Epithelial cell of proximal tubule (primary cell): ENCODE results near the gene FANCC. TPM values are rescaled to one million over a fixed set of nuclear protein-coding genes. Genes with fewer than 3 reads are reported as not detected.
A peak's percentile ranks its signal among the peaks of the same experiment; 100 is the strongest.

Experiments
- DNase-seq: peaks from one replicate; pipeline ENCODE4 v3.0.0-alpha.2; 2011; ENCODE audit warnings: low read depth
- H3K4me3 ChIP-seq: 2 replicates; pipeline ENCODE4 v1.5.1; 2011; ENCODE audit warnings: low read depth, mild to moderate bottlenecking, low read length
- total RNA-seq: library from RNA; depleted of rRNA; stranded (reverse); fragments of >200 nt; gene quantifications from 2 replicates; pipeline ENCODE4 v1.2.3, GENCODE V29; 2015
- TF ChIP-seq, protein P1 (sequence below): conservative IDR thresholded peaks from 2 replicates; pipeline ENCODE4 v1.5.1; 2012; ENCODE audit warnings: low read depth, mild to moderate bottlenecking, low read length

FANCC gene
- total RNA-seq, 1 donor from 2014 or later: 9.4 TPM

DNA sequence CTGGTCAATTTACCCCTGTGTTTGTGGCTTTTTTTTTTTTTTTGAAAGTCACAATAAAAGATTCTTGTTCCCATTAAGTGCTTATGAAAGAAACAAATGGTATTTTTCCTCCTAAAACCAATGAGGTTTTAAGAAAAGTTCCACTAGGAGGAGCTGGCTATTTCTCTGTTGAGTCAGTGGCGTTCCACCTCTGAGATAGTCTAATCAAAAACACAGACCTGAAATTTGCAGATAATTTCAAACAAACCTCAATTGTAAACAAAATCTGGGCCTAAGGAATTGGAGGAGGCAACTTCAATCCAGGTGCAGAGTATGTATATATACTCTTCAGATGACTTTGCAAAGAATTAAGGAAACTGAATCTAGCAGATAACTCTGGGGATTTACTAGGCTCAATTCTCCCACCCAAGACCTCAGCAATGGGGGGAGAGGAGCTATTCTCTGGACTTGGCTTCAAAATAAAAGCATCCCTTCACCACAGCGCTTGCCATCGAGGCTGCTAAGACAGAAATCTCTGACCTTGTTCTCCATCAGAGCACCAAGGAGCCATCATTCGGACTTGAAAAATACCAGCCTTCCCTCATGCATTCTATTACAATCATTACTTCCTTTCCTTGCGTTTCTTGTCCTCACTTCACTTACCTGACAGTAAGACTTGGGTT, 52.4 kb downstream of the FANCC start:
- no peak for DNase-seq
- H3K4me3 ChIP-seq: no peak overlapping the region
- TF ChIP-seq, protein P1, sequence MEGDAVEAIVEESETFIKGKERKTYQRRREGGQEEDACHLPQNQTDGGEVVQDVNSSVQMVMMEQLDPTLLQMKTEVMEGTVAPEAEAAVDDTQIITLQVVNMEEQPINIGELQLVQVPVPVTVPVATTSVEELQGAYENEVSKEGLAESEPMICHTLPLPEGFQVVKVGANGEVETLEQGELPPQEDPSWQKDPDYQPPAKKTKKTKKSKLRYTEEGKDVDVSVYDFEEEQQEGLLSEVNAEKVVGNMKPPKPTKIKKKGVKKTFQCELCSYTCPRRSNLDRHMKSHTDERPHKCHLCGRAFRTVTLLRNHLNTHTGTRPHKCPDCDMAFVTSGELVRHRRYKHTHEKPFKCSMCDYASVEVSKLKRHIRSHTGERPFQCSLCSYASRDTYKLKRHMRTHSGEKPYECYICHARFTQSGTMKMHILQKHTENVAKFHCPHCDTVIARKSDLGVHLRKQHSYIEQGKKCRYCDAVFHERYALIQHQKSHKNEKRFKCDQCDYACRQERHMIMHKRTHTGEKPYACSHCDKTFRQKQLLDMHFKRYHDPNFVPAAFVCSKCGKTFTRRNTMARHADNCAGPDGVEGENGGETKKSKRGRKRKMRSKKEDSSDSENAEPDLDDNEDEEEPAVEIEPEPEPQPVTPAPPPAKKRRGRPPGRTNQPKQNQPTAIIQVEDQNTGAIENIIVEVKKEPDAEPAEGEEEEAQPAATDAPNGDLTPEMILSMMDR: peak; percentile 63

DNA sequence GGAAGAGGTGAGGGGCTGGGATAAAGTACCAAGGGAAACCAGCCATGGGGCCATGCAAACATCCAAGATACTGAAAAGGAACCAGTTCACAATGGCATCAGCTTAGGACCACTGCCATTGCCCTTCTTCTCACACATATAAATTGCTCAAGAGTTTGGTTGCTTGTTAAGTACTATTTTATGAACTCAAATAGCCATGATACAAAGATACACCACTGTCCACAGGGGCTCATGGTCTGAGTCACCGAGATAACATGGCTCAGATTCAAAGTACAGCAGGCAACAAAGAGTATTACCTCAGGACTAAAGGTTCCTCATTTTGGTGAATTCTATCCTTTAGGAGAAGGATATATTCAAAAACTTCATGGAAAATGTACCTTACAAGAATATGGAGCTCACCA, 55.6 kb downstream of the FANCC start:
- no peak overlapping the region for H3K4me3 ChIP-seq
- TF ChIP-seq, protein P1: no peak
- DNase-seq: no peak

DNA sequence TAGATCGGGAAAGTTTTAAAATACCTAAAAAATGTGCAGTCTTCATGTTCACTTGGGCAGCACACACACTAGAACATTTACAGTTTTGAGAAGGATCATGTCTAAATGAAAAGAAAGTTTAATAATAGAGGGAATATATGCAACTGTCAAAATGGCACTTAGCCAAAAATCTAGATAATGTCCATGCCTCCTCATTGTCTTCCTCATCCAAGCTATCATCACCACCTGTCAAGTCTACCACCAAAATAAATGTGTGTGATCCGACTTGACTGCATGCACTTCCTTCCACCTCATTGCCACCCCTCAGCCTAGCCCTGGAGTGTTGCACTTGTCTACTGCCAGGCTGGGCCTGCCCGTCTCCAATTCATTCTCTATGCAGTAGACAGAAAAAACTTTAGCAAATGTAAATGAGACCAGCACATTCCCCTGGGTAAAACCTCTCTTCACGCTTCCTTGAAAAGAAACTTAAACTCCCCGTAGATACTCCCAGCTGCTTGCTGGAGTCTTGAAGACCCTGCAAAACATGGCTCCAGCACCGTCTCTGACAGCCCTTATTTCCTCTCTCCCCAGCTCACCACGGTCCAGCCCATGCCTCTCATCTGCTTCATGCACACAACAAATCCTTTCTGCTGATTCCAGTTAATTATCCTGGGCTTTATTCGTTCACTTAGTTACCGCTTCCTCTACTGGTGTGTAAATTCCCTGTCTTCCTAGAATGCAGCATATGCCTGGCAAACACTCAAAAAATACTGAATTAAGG, 66.9 kb downstream of the FANCC start:
- TF ChIP-seq, protein P1: no peak
- DNase-seq: no peak
- no peak overlapping the region for H3K4me3 ChIP-seq

DNA sequence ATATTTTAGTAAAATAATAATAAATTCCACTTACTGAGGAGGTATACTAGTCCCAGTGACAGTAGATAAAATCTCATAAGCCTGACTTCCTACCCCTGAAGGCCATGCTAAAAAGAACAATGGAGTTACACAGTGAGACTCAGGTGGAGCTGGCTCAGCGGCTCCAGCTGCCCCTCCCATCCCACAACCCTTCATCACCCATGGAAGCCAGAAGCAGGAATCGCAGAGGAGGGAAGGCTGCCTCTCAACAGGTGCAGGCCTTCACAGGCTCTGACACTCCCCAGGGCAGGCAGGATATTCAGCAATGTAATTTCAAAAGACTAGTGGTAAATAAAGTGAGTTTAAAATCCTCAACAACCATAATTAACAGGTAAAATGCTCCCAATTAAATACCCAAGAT, 67.5 kb downstream of the FANCC start:
- no peak overlapping the region for H3K4me3 ChIP-seq
- DNase-seq: no peak
- TF ChIP-seq, protein P1: no peak

DNA sequence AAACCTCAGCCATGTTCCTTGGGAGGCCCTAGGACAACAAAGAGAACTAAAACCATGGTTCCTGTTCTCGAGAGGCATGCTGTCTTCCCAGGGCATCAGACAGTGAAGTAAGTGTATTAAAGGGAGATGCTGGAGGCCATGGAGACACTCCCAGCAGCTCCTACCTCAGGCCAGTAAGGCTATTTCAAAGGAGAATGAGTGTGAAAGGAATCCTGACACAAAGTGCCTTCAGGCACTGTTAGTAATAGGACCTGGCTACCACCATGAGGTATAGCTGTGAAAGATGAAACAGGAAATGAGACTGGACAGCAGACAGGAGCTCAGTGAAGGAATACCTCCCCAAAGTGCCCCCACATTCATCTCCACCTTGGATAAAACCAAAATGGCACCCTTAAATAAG, 71.0 kb downstream of the FANCC start:
- TF ChIP-seq, protein P1: no peak
- H3K4me3 ChIP-seq: no peak overlapping the region
- no peak for DNase-seq

DNA sequence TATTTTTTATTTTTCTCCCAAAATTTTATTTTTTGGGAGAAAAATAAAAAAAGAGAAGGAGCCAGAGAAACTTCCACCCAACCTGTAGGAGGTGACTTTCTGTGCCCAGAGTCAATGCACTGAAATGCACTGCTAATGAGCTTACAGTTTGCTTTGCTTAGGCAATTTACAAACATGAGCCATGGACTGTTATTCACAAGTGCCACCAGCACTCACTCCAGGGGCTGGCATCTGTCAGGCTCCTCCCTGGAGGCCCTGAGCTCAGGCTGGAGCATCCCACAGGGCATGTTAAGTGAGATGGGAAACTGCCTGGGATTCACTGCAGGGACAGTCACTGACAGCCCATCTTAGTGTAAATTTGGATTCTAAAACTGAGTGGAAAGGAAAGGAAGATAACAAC, 74.9 kb downstream of the FANCC start:
- H3K4me3 ChIP-seq: no peak overlapping the region

More for the DNA sequence above, 74.9 kb downstream of the FANCC start:
- TF ChIP-seq, protein P1: no peak
- DNase-seq: no peak
